A673 (cell line): ENCODE data around the gene ASAP2. TPM values are rescaled to one million over a fixed set of nuclear protein-coding genes. Genes with fewer than 3 reads are reported as not detected.
A peak's percentile ranks its signal among the peaks of the same experiment; 100 is the strongest.

Source experiments
- BruUV-seq: library from RNA; stranded (reverse); fragments of 400-500 nt; replicated peaks from 2 replicates; lab custom pipeline; 2021; lab: Mats Ljungman, UMichigan
- CTCF ChIA-PET: fragments of 300-600 bp; sonication (Branson Sonifier 250); formaldehyde crosslinking; loops from one replicate; lab custom pipeline; 2022; ENCODE audit warnings: antibody characterized with exemption; lab: Charles Lee
- POLR2A ChIA-PET: fragments of 300-600 bp; sonication (Branson Sonifier 250); formaldehyde crosslinking; loops from one replicate; lab custom pipeline; 2022; ENCODE audit warnings: antibody characterized with exemption; ENCODE audit not compliant: low non-redundant PET; lab: Charles Lee
- DNase-seq: peaks from one replicate; pipeline ENCODE4 v3.0.0-alpha.2; 2015; ENCODE audit warnings: low spot score
- H3K27ac ChIP-seq: fragments of 200-600 bp; sonication (generic); 2 replicates; pipeline ENCODE4 v1.5.1; 2016; ENCODE audit warnings: mixed run types, low read depth, mild to moderate bottlenecking, mixed read lengths, antibody characterized with exemption, low read length; ENCODE audit not compliant: poor library complexity, severe bottlenecking
- H3K27me3 ChIP-seq: fragments of 200-600 bp; sonication (generic); replicated peaks from 2 replicates; pipeline ENCODE4 v1.6.1; 2017; ENCODE audit warnings: mixed run types, low read depth, mild to moderate bottlenecking, mixed read lengths, antibody characterized with exemption, low read length; ENCODE audit not compliant: insufficient read depth, poor library complexity
- H3K36me3 ChIP-seq: fragments of 200-600 bp; sonication (generic); 2 replicates; pipeline ENCODE4 v1.6.1; 2016; ENCODE audit warnings: mixed run types, mild to moderate bottlenecking, mixed read lengths, antibody characterized with exemption, low read length; ENCODE audit not compliant: insufficient read depth, poor library complexity, severe bottlenecking
- H3K4me1 ChIP-seq: fragments of 200-600 bp; sonication (generic); 2 replicates; pipeline ENCODE4 v1.6.1; 2017; ENCODE audit warnings: mixed run types, mild to moderate bottlenecking, mixed read lengths, antibody characterized with exemption, low read length; ENCODE audit not compliant: insufficient read depth, poor library complexity, severe bottlenecking
- H3K4me3 ChIP-seq: fragments of 200-600 bp; sonication (generic); 2 replicates; pipeline ENCODE4 v1.5.1; 2016; ENCODE audit warnings: low read depth, mixed run types, mild to moderate bottlenecking, mixed read lengths, low read length; ENCODE audit not compliant: poor library complexity, severe bottlenecking
- H3K9me3 ChIP-seq: fragments of 200-600 bp; sonication (generic); 2 replicates; pipeline ENCODE4 v1.6.1; 2016; ENCODE audit warnings: mixed run types, low read depth, mild to moderate bottlenecking, mixed read lengths, antibody characterized with exemption, low read length; ENCODE audit not compliant: poor library complexity, severe bottlenecking
- EZH2 ChIP-seq: fragments of 200-600 bp; sonication (generic); IDR thresholded peaks from 2 replicates; pipeline ENCODE4 v1.6.1; 2017; ENCODE audit warnings: borderline replicate concordance, low read depth, mild to moderate bottlenecking, mixed read lengths, antibody characterized with exemption, low read length; ENCODE audit not compliant: poor library complexity, severe bottlenecking
- intact Hi-C: fragments of 100-400 bp; cut with micrococcal nuclease; formaldehyde crosslinking; loops from one replicate; pipeline ENCODE4 v1.10.0; 2022; ENCODE audit not compliant: unreplicated experiment
- total RNA-seq: library from RNA; stranded (reverse); gene quantifications from 2 replicates; pipeline ENCODE4 v1.2.3, GENCODE V29; 2021
- TF ChIP-seq, protein P1 (sequence below): fragments of 300-800, 200-600 bp; sonication (generic); conservative IDR thresholded peaks from 2 replicates; pipeline ENCODE4 v1.5.1; 2017; ENCODE audit warnings: low read depth, mild to moderate bottlenecking, antibody characterized with exemption, low read length, moderate library complexity, mixed read lengths

ASAP2 gene
- total RNA-seq, 1 experiment from 2014 or later: 46.8 TPM

DNA sequence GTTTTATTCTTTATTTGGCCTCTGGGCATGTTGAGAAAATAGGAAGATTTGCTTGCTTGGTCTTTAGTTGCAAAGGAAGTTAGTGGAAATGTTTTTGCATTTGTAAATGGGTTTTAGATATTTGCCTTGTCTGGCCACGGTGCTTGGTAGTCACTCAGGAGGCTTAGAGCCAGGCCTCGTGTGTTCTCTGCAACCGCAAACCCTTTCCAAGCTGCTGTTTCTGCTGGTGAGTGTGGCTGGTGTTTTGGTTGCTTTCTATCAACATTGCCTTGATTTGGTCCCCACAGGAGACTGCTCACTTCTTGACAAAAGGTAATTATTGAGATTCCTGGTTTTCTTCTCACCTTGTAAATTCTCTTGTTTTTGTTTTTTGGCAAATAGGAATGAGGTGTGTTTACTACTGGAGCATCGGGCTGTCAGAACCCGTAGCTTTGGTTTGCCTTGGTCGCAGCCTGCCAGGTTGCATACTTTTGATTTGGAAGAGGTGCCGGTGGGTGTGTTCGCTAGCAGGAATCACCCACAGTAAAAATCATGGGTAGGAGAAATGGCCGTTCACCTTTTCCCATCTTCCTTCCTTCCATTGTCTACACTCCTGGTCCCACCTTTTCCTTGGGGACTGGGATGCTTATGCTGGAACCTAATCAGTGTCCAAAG lies 15.8 kb downstream of the ASAP2 start:
- CTCF ChIA-PET: no interaction called here
- H3K4me3 ChIP-seq: no peak overlapping the region
- peaks cover 19% of the 10 kb centered on the region for H3K4me1 ChIP-seq
- no peak for DNase-seq
- no peaks in the 10 kb centered on the region for H3K36me3 ChIP-seq
- POLR2A ChIA-PET: interaction anchor here (0.6 kb wide), 1 partner anchor 149 kb away, joined by 3 read pairs; no protein-coding TSS in a partner anchor
- intact Hi-C loops: no loop called here
- H3K27me3 ChIP-seq: no peaks in the 10 kb centered on the region
- H3K9me3 ChIP-seq: peaks cover 10% of the 10 kb centered on the region
- TF ChIP-seq, protein P1, sequence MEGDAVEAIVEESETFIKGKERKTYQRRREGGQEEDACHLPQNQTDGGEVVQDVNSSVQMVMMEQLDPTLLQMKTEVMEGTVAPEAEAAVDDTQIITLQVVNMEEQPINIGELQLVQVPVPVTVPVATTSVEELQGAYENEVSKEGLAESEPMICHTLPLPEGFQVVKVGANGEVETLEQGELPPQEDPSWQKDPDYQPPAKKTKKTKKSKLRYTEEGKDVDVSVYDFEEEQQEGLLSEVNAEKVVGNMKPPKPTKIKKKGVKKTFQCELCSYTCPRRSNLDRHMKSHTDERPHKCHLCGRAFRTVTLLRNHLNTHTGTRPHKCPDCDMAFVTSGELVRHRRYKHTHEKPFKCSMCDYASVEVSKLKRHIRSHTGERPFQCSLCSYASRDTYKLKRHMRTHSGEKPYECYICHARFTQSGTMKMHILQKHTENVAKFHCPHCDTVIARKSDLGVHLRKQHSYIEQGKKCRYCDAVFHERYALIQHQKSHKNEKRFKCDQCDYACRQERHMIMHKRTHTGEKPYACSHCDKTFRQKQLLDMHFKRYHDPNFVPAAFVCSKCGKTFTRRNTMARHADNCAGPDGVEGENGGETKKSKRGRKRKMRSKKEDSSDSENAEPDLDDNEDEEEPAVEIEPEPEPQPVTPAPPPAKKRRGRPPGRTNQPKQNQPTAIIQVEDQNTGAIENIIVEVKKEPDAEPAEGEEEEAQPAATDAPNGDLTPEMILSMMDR: no peak
- no peak for TF ChIP-seq EZH2
- BruUV-seq: no TSS peak
- no peak overlapping the region for H3K27ac ChIP-seq

DNA sequence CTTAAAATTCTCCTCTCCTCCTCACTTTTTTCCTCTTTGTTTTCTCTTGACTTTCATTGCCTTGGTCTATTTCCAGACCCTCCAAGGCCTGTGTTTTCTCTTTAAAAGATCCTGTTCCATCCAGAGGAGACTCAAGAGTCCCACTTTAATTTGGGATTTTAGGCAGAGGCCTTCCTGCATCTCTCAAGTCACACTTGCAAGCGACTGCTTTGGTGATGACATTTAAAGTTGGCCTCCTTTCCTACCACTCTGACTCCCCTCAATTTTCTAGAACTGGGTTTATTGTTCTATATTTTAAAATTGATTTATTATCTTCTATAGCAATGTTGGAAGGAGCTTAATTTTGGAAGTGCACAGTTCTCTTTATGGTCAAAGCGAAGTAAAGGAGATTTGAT lies 16.3 kb downstream of the ASAP2 start:
- no peak overlapping the region for H3K27ac ChIP-seq
- POLR2A ChIA-PET: no interaction called here
- H3K4me1 ChIP-seq: peaks cover 24% of the 10 kb centered on the region
- DNase-seq: no peak
- intact Hi-C loops: no loop called here
- no peaks in the 10 kb centered on the region for H3K27me3 ChIP-seq
- CTCF ChIA-PET: no interaction called here
- H3K36me3 ChIP-seq: no peaks in the 10 kb centered on the region
- H3K4me3 ChIP-seq: no peak overlapping the region
- no TSS peak for BruUV-seq
- peaks cover 10% of the 10 kb centered on the region for H3K9me3 ChIP-seq
- TF ChIP-seq, protein P1: no peak
- TF ChIP-seq EZH2: no peak

DNA sequence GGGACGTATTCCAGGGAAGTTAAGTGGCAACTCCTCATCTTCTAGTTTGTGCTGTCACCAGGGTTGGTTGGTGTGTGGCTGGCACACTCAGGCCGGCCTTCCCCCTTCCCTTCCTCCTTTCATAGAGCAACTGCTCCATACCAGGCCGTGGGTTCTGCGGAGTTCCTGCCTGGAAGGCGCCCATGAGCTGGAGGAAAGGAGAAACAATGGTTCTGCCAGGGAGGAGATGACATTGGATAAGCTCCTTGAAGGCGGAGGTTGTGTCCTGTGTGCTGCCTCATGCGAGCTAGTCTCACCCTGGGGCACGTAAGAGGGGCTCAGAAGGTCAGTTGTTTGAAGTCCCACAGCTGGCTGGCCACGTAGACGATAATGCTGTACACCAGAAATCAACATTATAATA lies 19.2 kb downstream of the ASAP2 start:
- no peaks in the 10 kb centered on the region for H3K36me3 ChIP-seq
- CTCF ChIA-PET: no interaction called here
- intact Hi-C loops: no loop called here
- DNase-seq: no peak
- peaks cover 53% of the 10 kb centered on the region for H3K4me1 ChIP-seq
- no peak overlapping the region for H3K4me3 ChIP-seq
- TF ChIP-seq, protein P1: no peak
- no peak for TF ChIP-seq EZH2
- POLR2A ChIA-PET: no interaction called here
- peaks cover under 1% of the 10 kb centered on the region for H3K9me3 ChIP-seq
- no peaks in the 10 kb centered on the region for H3K27me3 ChIP-seq
- H3K27ac ChIP-seq: peak overlapping the region; percentile 36
- no TSS peak for BruUV-seq
